SK-N-SH treated with all-trans-retinoic acid at 6 μM for 48 hours (cell line): ENCODE data around the gene KIAA0513.

Experiments
- BACH2 ChIP-seq: fragments of 250-450 bp; sonication (Bioruptor Pico); IDR thresholded peaks from 2 replicates; pipeline ENCODE4 v1.9.0; 2021; ENCODE audit warnings: mild to moderate bottlenecking, borderline replicate concordance
- GLIS3 ChIP-seq: fragments of 250-450 bp; sonication (Bioruptor Pico); IDR thresholded peaks from 2 replicates; pipeline ENCODE4 v1.5.0; 2020; ENCODE audit warnings: mild to moderate bottlenecking, moderate library complexity
- OSR1 ChIP-seq: fragments of 250-450 bp; sonication (Bioruptor Pico); IDR thresholded peaks from 2 replicates; pipeline ENCODE4 v1.8.0; 2022; ENCODE audit warnings: moderate library complexity, mild to moderate bottlenecking, inconsistent platforms

GRCh38 chr16:85027958-85028684, 526 bp downstream of the KIAA0513 start:
- TF ChIP-seq BACH2 (no peak), OSR1 (CRISPR knock-in tag) (no peak), GLIS3 (no peak)
